SK-N-SH (cell line): ENCODE results near the gene POLE2. TPM values are rescaled to one million over a fixed set of nuclear protein-coding genes. Genes with fewer than 3 reads are reported as not detected.

Experiments
- CHD2 ChIP-seq: fragments of 150-350 bp; IDR thresholded peaks from 2 replicates; pipeline ENCODE4 v1.6.1; 2018; ENCODE audit warnings: low read length; ENCODE audit not compliant: partially characterized antibody
- ELF1 ChIP-seq: IDR thresholded peaks from 2 replicates; pipeline ENCODE4 v1.4.0; 2012
- EP300 ChIP-seq, 2 experiments: IDR thresholded peaks; 2 replicates each; pipeline versions ENCODE4 v1.4.0 to v1.6.1; 2012; ENCODE audit warnings: borderline replicate concordance in 1 of 2, low read depth in 1 of 2, low read length in 1 of 2
- EZH2phosphoT487 ChIP-seq: fragments of 200-600 bp; sonication (generic); IDR thresholded peaks from 2 replicates; pipeline ENCODE4 v1.6.1; 2017; ENCODE audit warnings: low read depth, mixed run types, mild to moderate bottlenecking, antibody characterized with exemption, moderate library complexity, borderline replicate concordance
- FOXM1 ChIP-seq: IDR thresholded peaks from 2 replicates; pipeline ENCODE4 v1.4.0; 2012; ENCODE audit warnings: low read depth, mild to moderate bottlenecking
- GABPA ChIP-seq: IDR thresholded peaks from 2 replicates; pipeline ENCODE4 v1.4.0; 2012; ENCODE audit warnings: low read depth, mild to moderate bottlenecking
- GATA2 ChIP-seq: sonication (generic); formaldehyde crosslinking; IDR thresholded peaks from 2 replicates; pipeline ENCODE4 v1.5.0; 2020; ENCODE audit warnings: mild to moderate bottlenecking, missing genetic modification reagents
- JUND ChIP-seq: IDR thresholded peaks from 2 replicates; pipeline ENCODE4 v1.4.0; 2012
- MEF2A ChIP-seq: IDR thresholded peaks from 2 replicates; pipeline ENCODE4 v1.4.0; 2012; ENCODE audit warnings: low read depth, borderline replicate concordance
- NFIC ChIP-seq: IDR thresholded peaks from 2 replicates; pipeline ENCODE4 v1.4.0; 2012; ENCODE audit warnings: borderline replicate concordance
- NRF1 ChIP-seq: IDR thresholded peaks from 2 replicates; pipeline ENCODE4 v1.6.1; 2012; ENCODE audit warnings: low read depth, mild to moderate bottlenecking, low read length
- POLR2AphosphoS5 ChIP-seq: IDR thresholded peaks from 2 replicates; pipeline ENCODE4 v1.6.1; 2012; ENCODE audit warnings: low read depth, low read length
- RFX5 ChIP-seq: IDR thresholded peaks from 2 replicates; pipeline ENCODE4 v1.6.1; 2012; ENCODE audit warnings: mild to moderate bottlenecking, improper control_type of control experiment, low read length
- RXRA ChIP-seq: IDR thresholded peaks from 2 replicates; pipeline ENCODE4 v1.4.0; 2012; ENCODE audit warnings: low read depth, mild to moderate bottlenecking, borderline replicate concordance
- SIN3A ChIP-seq: IDR thresholded peaks from 2 replicates; pipeline ENCODE4 v1.6.1; 2012; ENCODE audit warnings: low read depth, mild to moderate bottlenecking, low read length, moderate library complexity, borderline replicate concordance
- TAF1 ChIP-seq: IDR thresholded peaks from 2 replicates; pipeline ENCODE4 v1.6.1; 2012; ENCODE audit warnings: low read depth, mild to moderate bottlenecking, low read length, moderate library complexity, borderline replicate concordance
- TCF12 ChIP-seq: IDR thresholded peaks from 2 replicates; pipeline ENCODE4 v1.4.0; 2012
- polyA plus RNA-seq, 3 experiments: library from polyadenylated mRNA; depleted of rRNA; stranded (reverse); fragments of >200 nt; gene quantifications; 2 replicates each; pipeline ENCODE4 v1.2.3, GENCODE V29; 2012
- TF ChIP-seq, protein P1 (sequence below): IDR thresholded peaks from 2 replicates; pipeline ENCODE4; 2012
- TF ChIP-seq, protein P2 (sequence below): fragments of 150-350 bp; IDR thresholded peaks from 2 replicates; pipeline ENCODE4 v1.6.1; 2017; ENCODE audit warnings: antibody characterized with exemption, low read length, low read depth, borderline replicate concordance
- TF ChIP-seq, protein P3 (sequence below): fragments of 150-350 bp; IDR thresholded peaks from 2 replicates; pipeline ENCODE4 v1.6.1; 2016; ENCODE audit warnings: mild to moderate bottlenecking, low read depth, low read length
- TF ChIP-seq, protein P4 (sequence below): IDR thresholded peaks from 2 replicates; pipeline ENCODE4 v1.4.0; 2012; ENCODE audit warnings: low read depth, borderline replicate concordance
- TF ChIP-seq, protein P5 (sequence below): IDR thresholded peaks from 2 replicates; pipeline ENCODE4 v1.4.0; 2012; ENCODE audit warnings: low read depth, borderline replicate concordance

Gene POLE2
- polyA plus RNA-seq, 1 of the 3 experiments (the other 2 are of a cell fraction): 8.5 TPM

DNA sequence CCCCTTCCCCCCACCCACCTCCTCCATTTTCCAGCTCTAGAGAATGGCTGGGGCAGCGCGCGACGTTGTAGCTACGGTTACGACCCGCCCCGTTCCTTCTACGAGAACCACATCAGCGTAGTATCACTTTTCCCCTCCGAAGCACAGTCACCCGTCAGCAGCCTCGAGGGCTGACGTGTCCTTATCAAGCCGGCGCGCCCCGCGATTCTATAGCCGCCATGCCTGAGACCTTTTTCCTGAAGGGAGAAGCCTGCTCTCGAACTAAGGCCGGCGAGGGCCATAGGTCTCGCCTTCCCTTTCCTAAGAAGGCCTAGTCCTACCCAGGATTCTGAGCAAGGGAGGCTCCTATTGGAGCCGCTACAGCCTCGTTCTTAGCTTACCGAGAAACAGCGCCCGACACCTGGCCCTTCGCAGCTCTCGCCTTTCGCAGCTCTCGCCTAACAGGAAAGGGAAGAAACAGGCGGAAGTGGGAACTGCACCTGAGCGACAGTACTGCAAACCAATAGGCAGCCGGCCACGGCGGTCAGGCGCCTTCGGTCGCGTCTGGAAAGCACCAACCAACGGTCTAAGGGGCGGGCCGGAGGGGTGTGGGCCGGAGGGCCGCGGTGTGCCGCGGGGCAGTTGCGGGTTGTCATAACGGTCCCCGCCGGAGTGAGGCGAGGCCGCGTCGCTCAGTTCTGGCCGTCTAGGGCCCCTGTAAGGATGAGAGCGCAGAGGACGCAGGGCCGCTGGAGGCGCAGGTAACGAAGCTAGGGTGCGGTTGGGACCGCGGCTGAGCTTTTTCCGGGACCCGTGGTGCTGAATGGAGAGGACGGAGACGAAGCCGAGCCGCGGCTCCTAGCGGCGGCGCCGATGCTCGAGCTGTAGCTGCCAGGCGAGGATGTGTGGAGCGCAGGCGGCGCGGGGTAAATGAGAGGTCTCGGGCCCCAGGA is 67.6 kb downstream of the POLE2 start, which contains the start of the genes MGAT2 and RPL36AL (continued):
- TF ChIP-seq, protein P1, sequence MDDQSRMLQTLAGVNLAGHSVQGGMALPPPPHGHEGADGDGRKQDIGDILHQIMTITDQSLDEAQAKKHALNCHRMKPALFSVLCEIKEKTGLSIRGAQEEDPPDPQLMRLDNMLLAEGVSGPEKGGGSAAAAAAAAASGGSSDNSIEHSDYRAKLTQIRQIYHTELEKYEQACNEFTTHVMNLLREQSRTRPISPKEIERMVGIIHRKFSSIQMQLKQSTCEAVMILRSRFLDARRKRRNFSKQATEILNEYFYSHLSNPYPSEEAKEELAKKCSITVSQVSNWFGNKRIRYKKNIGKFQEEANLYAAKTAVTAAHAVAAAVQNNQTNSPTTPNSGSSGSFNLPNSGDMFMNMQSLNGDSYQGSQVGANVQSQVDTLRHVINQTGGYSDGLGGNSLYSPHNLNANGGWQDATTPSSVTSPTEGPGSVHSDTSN: peak; percentile 99
- TF ChIP-seq, protein P2, sequence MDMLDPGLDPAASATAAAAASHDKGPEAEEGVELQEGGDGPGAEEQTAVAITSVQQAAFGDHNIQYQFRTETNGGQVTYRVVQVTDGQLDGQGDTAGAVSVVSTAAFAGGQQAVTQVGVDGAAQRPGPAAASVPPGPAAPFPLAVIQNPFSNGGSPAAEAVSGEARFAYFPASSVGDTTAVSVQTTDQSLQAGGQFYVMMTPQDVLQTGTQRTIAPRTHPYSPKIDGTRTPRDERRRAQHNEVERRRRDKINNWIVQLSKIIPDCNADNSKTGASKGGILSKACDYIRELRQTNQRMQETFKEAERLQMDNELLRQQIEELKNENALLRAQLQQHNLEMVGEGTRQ: peak; percentile 43; the same call in 1 of the 2 replicates
- peak; percentile 84 for TF ChIP-seq GABPA
- TF ChIP-seq FOXM1: no peak
- TF ChIP-seq, protein P3, sequence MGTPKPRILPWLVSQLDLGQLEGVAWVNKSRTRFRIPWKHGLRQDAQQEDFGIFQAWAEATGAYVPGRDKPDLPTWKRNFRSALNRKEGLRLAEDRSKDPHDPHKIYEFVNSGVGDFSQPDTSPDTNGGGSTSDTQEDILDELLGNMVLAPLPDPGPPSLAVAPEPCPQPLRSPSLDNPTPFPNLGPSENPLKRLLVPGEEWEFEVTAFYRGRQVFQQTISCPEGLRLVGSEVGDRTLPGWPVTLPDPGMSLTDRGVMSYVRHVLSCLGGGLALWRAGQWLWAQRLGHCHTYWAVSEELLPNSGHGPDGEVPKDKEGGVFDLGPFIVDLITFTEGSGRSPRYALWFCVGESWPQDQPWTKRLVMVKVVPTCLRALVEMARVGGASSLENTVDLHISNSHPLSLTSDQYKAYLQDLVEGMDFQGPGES: peak; percentile 71
- TF ChIP-seq ELF1: peak; percentile 93
- TF ChIP-seq TAF1: peak; percentile 93
- TF ChIP-seq RFX5: no peak
- no peak for TF ChIP-seq TCF12
- TF ChIP-seq, protein P4, sequence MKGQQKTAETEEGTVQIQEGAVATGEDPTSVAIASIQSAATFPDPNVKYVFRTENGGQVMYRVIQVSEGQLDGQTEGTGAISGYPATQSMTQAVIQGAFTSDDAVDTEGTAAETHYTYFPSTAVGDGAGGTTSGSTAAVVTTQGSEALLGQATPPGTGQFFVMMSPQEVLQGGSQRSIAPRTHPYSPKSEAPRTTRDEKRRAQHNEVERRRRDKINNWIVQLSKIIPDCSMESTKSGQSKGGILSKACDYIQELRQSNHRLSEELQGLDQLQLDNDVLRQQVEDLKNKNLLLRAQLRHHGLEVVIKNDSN: peak; percentile 85
- TF ChIP-seq NFIC: no peak
- TF ChIP-seq GATA2 (CRISPR knock-in tag): no peak
- no peak for TF ChIP-seq MEF2A
- TF ChIP-seq CHD2: peak; percentile 7
- TF ChIP-seq POLR2AphosphoS5: peak; percentile 98
- 0 out of 2 replicates have a peak, but pooled peaks have one; percentile 16 for TF ChIP-seq JUND
- TF ChIP-seq, protein P5, sequence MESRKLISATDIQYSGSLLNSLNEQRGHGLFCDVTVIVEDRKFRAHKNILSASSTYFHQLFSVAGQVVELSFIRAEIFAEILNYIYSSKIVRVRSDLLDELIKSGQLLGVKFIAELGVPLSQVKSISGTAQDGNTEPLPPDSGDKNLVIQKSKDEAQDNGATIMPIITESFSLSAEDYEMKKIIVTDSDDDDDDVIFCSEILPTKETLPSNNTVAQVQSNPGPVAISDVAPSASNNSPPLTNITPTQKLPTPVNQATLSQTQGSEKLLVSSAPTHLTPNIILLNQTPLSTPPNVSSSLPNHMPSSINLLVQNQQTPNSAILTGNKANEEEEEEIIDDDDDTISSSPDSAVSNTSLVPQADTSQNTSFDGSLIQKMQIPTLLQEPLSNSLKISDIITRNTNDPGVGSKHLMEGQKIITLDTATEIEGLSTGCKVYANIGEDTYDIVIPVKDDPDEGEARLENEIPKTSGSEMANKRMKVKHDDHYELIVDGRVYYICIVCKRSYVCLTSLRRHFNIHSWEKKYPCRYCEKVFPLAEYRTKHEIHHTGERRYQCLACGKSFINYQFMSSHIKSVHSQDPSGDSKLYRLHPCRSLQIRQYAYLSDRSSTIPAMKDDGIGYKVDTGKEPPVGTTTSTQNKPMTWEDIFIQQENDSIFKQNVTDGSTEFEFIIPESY: peak; percentile 77
- 0 out of 2 replicates have a peak, but pooled peaks have one; percentile 40 for TF ChIP-seq SIN3A
- no peak for TF ChIP-seq NRF1
- TF ChIP-seq EZH2phosphoT487: no peak
- no peak for TF ChIP-seq EP300 (IDR thresholded peaks at IDR 0.05; ENCODE audit: borderline replicate concordance in 1 of 2, low read depth in 1 of 2, low read length in 1 of 2)
- TF ChIP-seq RXRA: peak; percentile 28; the same call in 1 of the 2 replicates
